GM21786 (cell line): ENCODE results near the gene HMCN2.
"Not testable (repeated sequence)": the region's sequence is repeated elsewhere in the genome, so short reads cannot be mapped to it uniquely, and the experiment has no call there.

Experiments used
- ATAC-seq: cut with Tn5 transposase; IDR thresholded peaks from one replicate; pipeline ENCODE4 v1.9.1; 2021; ENCODE audit not compliant: unreplicated experiment

The HMCN2 gene

GRCh38 chr9:130327070-130327780 lies 61.7 kb downstream of the HMCN2 start:
- ATAC-seq: no peak

GRCh38 chr9:130327781-130328348 lies 62.3 kb downstream of the HMCN2 start:
- no peak for ATAC-seq

GRCh38 chr9:130328349-130328801 lies 62.8 kb downstream of the HMCN2 start:
- ATAC-seq: no peak

GRCh38 chr9:130329061-130329460 lies 63.5 kb downstream of the HMCN2 start:
- ATAC-seq: no peak

GRCh38 chr9:130330202-130330862 lies 64.8 kb downstream of the HMCN2 start:
- no peak for ATAC-seq

- ATAC-seq: no peak
These were observed 65.5 kb downstream of the HMCN2 start for GRCh38 chr9:130331061-130331460.

GRCh38 chr9:130331573-130331972 lies 66.0 kb downstream of the HMCN2 start:
- no peak for ATAC-seq

- ATAC-seq: no peak
These were observed 66.9 kb downstream of the HMCN2 start for GRCh38 chr9:130332384-130332926.

GRCh38 chr9:130333041-130333711 lies 67.6 kb downstream of the HMCN2 start:
- ATAC-seq: no peak

GRCh38 chr9:130333712-130334062 lies 68.1 kb downstream of the HMCN2 start:
- ATAC-seq: no peak

- no peak for ATAC-seq
These were observed 69.4 kb downstream of the HMCN2 start for GRCh38 chr9:130334915-130335314.

- ATAC-seq: no peak
These were observed 70.6 kb downstream of the HMCN2 start for GRCh38 chr9:130336027-130336610.

GRCh38 chr9:130336885-130337284 lies 71.3 kb downstream of the HMCN2 start:
- ATAC-seq: no peak

- no peak for ATAC-seq
These were observed 71.8 kb downstream of the HMCN2 start for GRCh38 chr9:130337318-130337717.

- no peak for ATAC-seq
These were observed 72.3 kb downstream of the HMCN2 start for GRCh38 chr9:130337784-130338380.

- ATAC-seq: not testable (repeated sequence)
These were observed 73.3 kb downstream of the HMCN2 start for GRCh38 chr9:130338891-130339290.

GRCh38 chr9:130339306-130339705 lies 73.7 kb downstream of the HMCN2 start:
- no peak for ATAC-seq

GRCh38 chr9:130340011-130340410 lies 74.5 kb downstream of the HMCN2 start:
- ATAC-seq: no peak

- ATAC-seq: not testable (repeated sequence)
These were observed 75.0 kb downstream of the HMCN2 start for GRCh38 chr9:130340557-130340956.

GRCh38 chr9:130341128-130341527 lies 75.6 kb downstream of the HMCN2 start:
- ATAC-seq: no peak
